GM23338 (cell line): Measurements from ENCODE around the gene P3H4. TPM values are rescaled to one million over a fixed set of nuclear protein-coding genes. Genes with fewer than 3 reads are reported as not detected.

Source experiments
- ATAC-seq: fragments of 200-7000 bp; cut with Tn5 transposase; 3 replicates; pipeline ENCODE4 v1.9.1; 2020
- DNase-seq: peaks from one replicate; pipeline ENCODE4 v3.0.0-alpha.2; 2015; ENCODE audit warnings: low spot score
- H2AFZ ChIP-seq: fragments of 200-600 bp; sonication (generic); 2 replicates; pipeline ENCODE4 v1.8.0; 2016; ENCODE audit warnings: antibody characterized with exemption, mild to moderate bottlenecking, moderate library complexity
- H3F3A ChIP-seq: fragments of 200-600 bp; sonication (generic); replicated peaks from 2 replicates; pipeline ENCODE4 v1.8.0; 2017; ENCODE audit warnings: antibody characterized with exemption, mixed run types, low read depth
- H3K27ac ChIP-seq: fragments of 200-600 bp; sonication (generic); 2 replicates; pipeline ENCODE4 v1.6.1; 2016; ENCODE audit warnings: low read depth
- H3K27me3 ChIP-seq: fragments of 200-600 bp; sonication (generic); 2 replicates; pipeline ENCODE4 v1.8.0; 2016; ENCODE audit warnings: mild to moderate bottlenecking, mixed run types, moderate library complexity; ENCODE audit not compliant: insufficient read depth
- H3K36me3 ChIP-seq: fragments of 200-600 bp; sonication (generic); 2 replicates; pipeline ENCODE4 v1.8.0; 2016; ENCODE audit warnings: mild to moderate bottlenecking; ENCODE audit not compliant: insufficient read depth
- H3K4me1 ChIP-seq: fragments of 200-600 bp; sonication (generic); 2 replicates; pipeline ENCODE4 v1.8.0; 2016; ENCODE audit warnings: mild to moderate bottlenecking, moderate library complexity; ENCODE audit not compliant: insufficient read depth
- H3K4me2 ChIP-seq: fragments of 200-600 bp; sonication (generic); 2 replicates; pipeline ENCODE4 v1.7.1; 2017; ENCODE audit warnings: mixed run types
- H3K4me3 ChIP-seq: fragments of 200-600 bp; sonication (generic); 2 replicates; pipeline ENCODE4 v1.6.1; 2016; ENCODE audit warnings: mixed run types
- H3K79me2 ChIP-seq: fragments of 200-600 bp; sonication (generic); replicated peaks from 2 replicates; pipeline ENCODE4 v1.8.0; 2017; ENCODE audit warnings: mild to moderate bottlenecking; ENCODE audit not compliant: insufficient read depth
- H3K9me2 ChIP-seq: fragments of 200-600 bp; sonication (generic); 2 replicates; pipeline ENCODE4 v1.8.0; 2017; ENCODE audit not compliant: insufficient read depth
- H4K20me1 ChIP-seq: fragments of 200-600 bp; sonication (generic); replicated peaks from 2 replicates; pipeline ENCODE4 v1.8.0; 2017; ENCODE audit warnings: mild to moderate bottlenecking; ENCODE audit not compliant: insufficient read depth
- H3K27ac Mint-ChIP-seq: 2 replicates; pipeline ENCODE4 v1.8.0; 2020; ENCODE audit warnings: inconsistent platforms, mild to moderate bottlenecking, moderate library complexity, mixed read lengths
- H3K27me3 Mint-ChIP-seq: 3 replicates; pipeline ENCODE4 v1.8.0; 2022; ENCODE audit warnings: low read depth, mild to moderate bottlenecking, moderate library complexity, mixed read lengths, inconsistent platforms; ENCODE audit not compliant: insufficient read depth, poor library complexity
- H3K36me3 Mint-ChIP-seq: 3 replicates; pipeline ENCODE4 v1.8.0; 2021; ENCODE audit warnings: low read depth, mild to moderate bottlenecking, inconsistent platforms, moderate library complexity, mixed read lengths
- H3K4me1 Mint-ChIP-seq: 3 replicates; pipeline ENCODE4 v1.8.0; 2020; ENCODE audit warnings: mild to moderate bottlenecking, inconsistent platforms, mixed read lengths
- H3K4me3 Mint-ChIP-seq: 3 replicates; pipeline ENCODE4 v1.8.0; 2021; ENCODE audit warnings: moderate library complexity, mild to moderate bottlenecking, inconsistent platforms, mixed read lengths
- H3K9me3 Mint-ChIP-seq: 3 replicates; pipeline ENCODE4 v1.8.0; 2020; ENCODE audit warnings: moderate library complexity, mild to moderate bottlenecking, inconsistent platforms, mixed read lengths
- CREB1 ChIP-seq: fragments of 250-450 bp; sonication (Bioruptor Pico); IDR thresholded peaks from 2 replicates; pipeline ENCODE4 v1.5.0; 2020; ENCODE audit warnings: low read depth, mild to moderate bottlenecking, moderate library complexity
- ETS1 ChIP-seq: IDR thresholded peaks from 2 replicates; pipeline ENCODE4 v1.6.1; 2016; ENCODE audit warnings: antibody characterized with exemption
- EZH2phosphoT487 ChIP-seq: fragments of 200-600 bp; sonication (generic); IDR thresholded peaks from one replicate; pipeline ENCODE4 v1.8.1; 2018; ENCODE audit warnings: antibody characterized with exemption; ENCODE audit not compliant: unreplicated experiment
- NANOG ChIP-seq: IDR thresholded peaks from 2 replicates; pipeline ENCODE4 v1.6.1; 2016; ENCODE audit warnings: antibody characterized with exemption, borderline replicate concordance
- STAT1 ChIP-seq: IDR thresholded peaks from one replicate; pipeline ENCODE4 v1.6.1; 2016; ENCODE audit warnings: antibody characterized with exemption; ENCODE audit not compliant: unreplicated experiment
- ZNF114 ChIP-seq: fragments of 250-450 bp; sonication (Bioruptor Pico); IDR thresholded peaks from 2 replicates; pipeline ENCODE4 v1.5.0; 2020; ENCODE audit warnings: mild to moderate bottlenecking, moderate library complexity
- ZNF331 ChIP-seq: fragments of 250-450 bp; sonication (Bioruptor Pico); IDR thresholded peaks from 2 replicates; pipeline ENCODE4 v1.5.0; 2020; ENCODE audit warnings: low read depth, mild to moderate bottlenecking, moderate library complexity
- ZNF462 ChIP-seq: fragments of 250-450 bp; sonication (Bioruptor Pico); IDR thresholded peaks from 2 replicates; pipeline ENCODE4 v1.5.0; 2020; ENCODE audit warnings: mild to moderate bottlenecking, moderate library complexity
- polyA plus RNA-seq: library from polyadenylated mRNA; unstranded; fragments of >200 nt; fragmentation: Nextera tagmentation; extraction: Ambion mirVana; gene quantifications from 2 replicates; pipeline ENCODE4 v1.2.1, GENCODE V29; 2016
- total RNA-seq: library from RNA; depleted of rRNA; stranded (reverse); fragments of >200 nt; shearing (Covaris generic); gene quantifications from 2 replicates; pipeline ENCODE4 v1.2.3, GENCODE V29; 2014
- TF ChIP-seq, protein P1 (sequence below): IDR thresholded peaks from one replicate; pipeline ENCODE4 v1.6.1; 2018; ENCODE audit warnings: antibody characterized with exemption; ENCODE audit not compliant: unreplicated experiment

The P3H4 gene
- total and polyA plus RNA-seq, 2 experiments from 2014 or later, result 16.0 to 33.3 TPM

- TF ChIP-seq, protein P1, sequence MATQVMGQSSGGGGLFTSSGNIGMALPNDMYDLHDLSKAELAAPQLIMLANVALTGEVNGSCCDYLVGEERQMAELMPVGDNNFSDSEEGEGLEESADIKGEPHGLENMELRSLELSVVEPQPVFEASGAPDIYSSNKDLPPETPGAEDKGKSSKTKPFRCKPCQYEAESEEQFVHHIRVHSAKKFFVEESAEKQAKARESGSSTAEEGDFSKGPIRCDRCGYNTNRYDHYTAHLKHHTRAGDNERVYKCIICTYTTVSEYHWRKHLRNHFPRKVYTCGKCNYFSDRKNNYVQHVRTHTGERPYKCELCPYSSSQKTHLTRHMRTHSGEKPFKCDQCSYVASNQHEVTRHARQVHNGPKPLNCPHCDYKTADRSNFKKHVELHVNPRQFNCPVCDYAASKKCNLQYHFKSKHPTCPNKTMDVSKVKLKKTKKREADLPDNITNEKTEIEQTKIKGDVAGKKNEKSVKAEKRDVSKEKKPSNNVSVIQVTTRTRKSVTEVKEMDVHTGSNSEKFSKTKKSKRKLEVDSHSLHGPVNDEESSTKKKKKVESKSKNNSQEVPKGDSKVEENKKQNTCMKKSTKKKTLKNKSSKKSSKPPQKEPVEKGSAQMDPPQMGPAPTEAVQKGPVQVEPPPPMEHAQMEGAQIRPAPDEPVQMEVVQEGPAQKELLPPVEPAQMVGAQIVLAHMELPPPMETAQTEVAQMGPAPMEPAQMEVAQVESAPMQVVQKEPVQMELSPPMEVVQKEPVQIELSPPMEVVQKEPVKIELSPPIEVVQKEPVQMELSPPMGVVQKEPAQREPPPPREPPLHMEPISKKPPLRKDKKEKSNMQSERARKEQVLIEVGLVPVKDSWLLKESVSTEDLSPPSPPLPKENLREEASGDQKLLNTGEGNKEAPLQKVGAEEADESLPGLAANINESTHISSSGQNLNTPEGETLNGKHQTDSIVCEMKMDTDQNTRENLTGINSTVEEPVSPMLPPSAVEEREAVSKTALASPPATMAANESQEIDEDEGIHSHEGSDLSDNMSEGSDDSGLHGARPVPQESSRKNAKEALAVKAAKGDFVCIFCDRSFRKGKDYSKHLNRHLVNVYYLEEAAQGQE, result no peak
- TF ChIP-seq STAT1 (no peak), CREB1 (CRISPR knock-in tag) (no peak)
These were observed 845 bp downstream of the P3H4 start (continued) for GRCh38 chr17:41810659-41811548.

DNA sequence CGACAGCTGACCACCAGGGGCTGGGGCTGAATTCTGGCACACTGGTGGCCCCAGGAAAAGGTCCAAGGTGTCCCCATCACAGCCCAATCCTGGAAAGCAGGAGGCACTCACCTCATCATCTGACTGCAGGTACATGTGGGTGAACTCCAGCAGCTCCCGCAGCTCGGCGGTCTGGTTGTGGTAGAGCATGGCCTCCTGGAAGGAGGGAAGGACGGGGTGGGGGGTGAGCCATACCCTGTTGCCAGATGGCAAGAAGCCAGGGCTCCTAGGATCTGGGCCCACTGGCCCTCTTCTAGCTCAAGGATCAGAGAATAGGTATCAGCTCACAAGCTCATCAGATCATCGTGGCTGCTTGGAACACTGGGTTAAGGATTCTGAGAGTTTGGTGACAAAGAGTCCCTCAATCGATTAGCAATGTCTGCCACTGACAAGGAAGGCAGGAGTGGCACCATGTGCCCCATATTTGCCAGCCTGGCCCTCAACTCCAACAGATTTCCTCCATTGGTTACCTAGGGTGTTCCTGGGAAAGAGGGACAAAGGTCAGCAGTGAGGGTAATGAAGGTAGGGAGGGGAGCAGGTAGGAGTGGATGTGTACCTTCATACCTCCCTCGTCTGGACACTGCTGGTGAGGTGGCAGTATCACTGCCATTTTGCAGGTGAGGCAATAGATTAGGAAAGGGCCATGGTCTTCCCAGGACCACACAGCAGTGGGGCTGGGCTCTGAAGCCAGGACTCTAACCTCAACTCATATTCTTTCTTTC, 4.9 kb downstream of the P3H4 start:
- no peak overlapping the region for H3K27ac ChIP-seq
- no peak overlapping the region for H3K4me3 ChIP-seq
- no peaks in the 10 kb centered on the region; the same call in 1 of the 2 replicates for H4K20me1 ChIP-seq
- H3K4me2 ChIP-seq, result no peak overlapping the region
- ATAC-seq, result no peak
- Mint-ChIP-seq H3K27ac (no peak overlapping the region), H3K27me3 (peaks cover 14% of the 10 kb centered on the region), H3K4me3 (no peak overlapping the region), H3K9me3 (peaks cover 9% of the 10 kb centered on the region; the same call in 2 of the 3 replicates), H3K4me1 (peaks cover 17% of the 10 kb centered on the region), H3K36me3 (peaks cover 50% of the 10 kb centered on the region)
- H3F3A ChIP-seq, result no peaks in the 10 kb centered on the region; the same call in 1 of the 2 replicates
- H3K9me2 ChIP-seq, result no peaks in the 10 kb centered on the region
- no peaks in the 10 kb centered on the region for H3K36me3 ChIP-seq
- no peak for DNase-seq
- H3K79me2 ChIP-seq, result peaks cover 9% of the 10 kb centered on the region
- H3K4me1 ChIP-seq, result peaks cover 11% of the 10 kb centered on the region
- no peak overlapping the region for H2AFZ ChIP-seq
- peaks cover 9% of the 10 kb centered on the region for H3K27me3 ChIP-seq
- TF ChIP-seq ZNF462 (CRISPR knock-in tag), result no peak
- TF ChIP-seq ZNF331 (CRISPR knock-in tag), result no peak
- no peak for TF ChIP-seq ZNF114 (CRISPR knock-in tag)
- no peak for TF ChIP-seq EZH2phosphoT487
- no peak for TF ChIP-seq ETS1
- no peak for TF ChIP-seq NANOG
- no peak for TF ChIP-seq CREB1 (CRISPR knock-in tag)
